DMS 273 (cell line): ENCODE results near the gene SPTY2D1.
"Not testable (repeated sequence)": the region's sequence is repeated elsewhere in the genome, so short reads cannot be mapped to it uniquely, and the experiment has no call there.

Source experiments
- DNase-seq: peaks from one replicate; lab custom pipeline; 2025; ENCODE audit not compliant: unreplicated experiment; lab: John Stamatoyannopoulos, UW

The SPTY2D1 gene, protein sequence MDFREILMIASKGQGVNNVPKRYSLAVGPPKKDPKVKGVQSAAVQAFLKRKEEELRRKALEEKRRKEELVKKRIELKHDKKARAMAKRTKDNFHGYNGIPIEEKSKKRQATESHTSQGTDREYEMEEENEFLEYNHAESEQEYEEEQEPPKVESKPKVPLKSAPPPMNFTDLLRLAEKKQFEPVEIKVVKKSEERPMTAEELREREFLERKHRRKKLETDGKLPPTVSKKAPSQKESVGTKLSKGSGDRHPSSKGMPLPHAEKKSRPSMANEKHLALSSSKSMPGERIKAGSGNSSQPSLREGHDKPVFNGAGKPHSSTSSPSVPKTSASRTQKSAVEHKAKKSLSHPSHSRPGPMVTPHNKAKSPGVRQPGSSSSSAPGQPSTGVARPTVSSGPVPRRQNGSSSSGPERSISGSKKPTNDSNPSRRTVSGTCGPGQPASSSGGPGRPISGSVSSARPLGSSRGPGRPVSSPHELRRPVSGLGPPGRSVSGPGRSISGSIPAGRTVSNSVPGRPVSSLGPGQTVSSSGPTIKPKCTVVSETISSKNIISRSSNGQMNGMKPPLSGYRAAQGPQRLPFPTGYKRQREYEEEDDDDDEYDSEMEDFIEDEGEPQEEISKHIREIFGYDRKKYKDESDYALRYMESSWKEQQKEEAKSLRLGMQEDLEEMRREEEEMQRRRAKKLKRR

DNA sequence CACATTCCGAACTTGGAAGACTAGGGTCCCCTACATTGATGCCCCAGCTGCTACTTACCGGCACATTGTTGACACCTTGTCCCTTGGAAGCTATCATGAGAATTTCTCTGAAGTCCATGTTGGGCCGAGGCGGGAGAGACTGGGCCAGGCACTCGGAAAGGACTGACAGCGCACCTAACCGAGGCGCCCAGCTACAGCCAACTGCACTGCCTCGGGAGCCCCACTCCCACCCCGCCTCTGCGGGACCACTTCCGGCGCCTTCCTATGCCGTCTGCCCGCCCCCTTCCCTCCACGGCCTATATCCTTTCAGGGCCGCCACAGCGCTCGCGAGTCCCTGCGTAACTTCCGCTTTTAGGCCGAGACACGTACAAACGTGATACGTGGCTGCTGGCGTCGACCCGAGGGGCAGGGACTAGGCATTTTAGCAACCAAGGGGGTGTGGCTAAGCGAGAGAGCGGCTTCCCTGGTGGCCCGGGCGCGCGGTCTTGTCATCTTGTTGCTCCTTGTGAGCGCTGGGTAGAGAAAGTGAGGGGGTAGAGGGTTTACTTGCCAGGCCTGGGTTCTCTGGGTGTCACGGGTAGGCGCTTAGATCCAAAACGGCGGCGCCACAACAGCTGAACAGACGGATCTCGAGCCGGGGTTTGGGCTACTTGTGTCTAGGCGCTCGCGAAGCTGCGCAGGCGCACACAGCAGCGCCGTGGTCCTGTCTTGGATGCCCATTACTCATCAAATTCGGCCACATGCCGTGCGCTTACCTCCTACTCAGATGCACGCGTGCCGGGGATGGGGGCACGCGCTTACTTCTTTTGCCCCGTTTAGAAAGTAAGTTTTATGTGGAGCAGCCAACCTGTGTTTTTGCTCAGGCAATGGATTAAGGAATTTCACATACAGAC is at the start of gene SPTY2D1:
TSS of gene SPTY2D1 (minus strand) at position 203 of the 893 bp plus-strand sequence. CDS start at position 118, 85 bp downstream.
- DNase-seq: peak; percentile 98

DNA sequence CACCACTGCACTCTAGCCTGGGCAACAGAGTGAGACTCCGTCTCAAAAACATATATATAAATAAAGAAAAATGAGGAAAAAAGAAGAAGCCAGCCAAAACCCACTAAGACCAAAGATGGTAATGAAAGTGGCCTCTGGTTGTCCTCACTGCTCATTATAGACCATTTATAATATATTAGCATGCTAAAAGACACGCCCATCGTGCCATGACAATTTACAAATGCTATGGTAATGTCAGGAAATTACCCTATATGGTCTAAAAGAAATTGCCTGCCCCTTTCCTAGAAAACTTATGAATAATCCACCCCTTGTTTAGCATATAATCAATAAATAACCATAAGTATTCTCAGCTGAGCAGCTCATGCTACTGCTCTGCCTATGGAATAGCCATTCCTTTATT is 48.3 kb upstream of the SPTY2D1 start:
- DNase-seq: no peak

DNA sequence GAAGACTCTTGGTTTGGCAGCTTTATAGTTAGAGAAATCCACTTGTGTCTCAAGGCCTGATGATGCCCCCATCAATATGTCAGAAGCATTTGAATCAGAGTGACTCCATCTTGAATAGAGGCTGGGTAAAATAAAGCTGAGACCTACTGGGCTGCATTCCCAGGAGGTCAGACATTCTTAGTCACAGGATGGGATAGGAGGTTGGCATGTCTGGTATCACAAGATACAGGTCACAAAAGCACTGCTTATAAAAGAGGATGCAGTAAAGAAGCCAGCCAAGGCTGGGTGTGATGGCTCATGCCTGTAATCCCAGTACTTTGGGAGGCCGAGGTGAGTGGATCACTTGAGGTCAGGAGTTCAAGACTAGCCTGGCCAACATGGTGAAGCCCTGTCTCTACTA is 47.8 kb upstream of the SPTY2D1 start:
- DNase-seq: not testable (repeated sequence)

DNA sequence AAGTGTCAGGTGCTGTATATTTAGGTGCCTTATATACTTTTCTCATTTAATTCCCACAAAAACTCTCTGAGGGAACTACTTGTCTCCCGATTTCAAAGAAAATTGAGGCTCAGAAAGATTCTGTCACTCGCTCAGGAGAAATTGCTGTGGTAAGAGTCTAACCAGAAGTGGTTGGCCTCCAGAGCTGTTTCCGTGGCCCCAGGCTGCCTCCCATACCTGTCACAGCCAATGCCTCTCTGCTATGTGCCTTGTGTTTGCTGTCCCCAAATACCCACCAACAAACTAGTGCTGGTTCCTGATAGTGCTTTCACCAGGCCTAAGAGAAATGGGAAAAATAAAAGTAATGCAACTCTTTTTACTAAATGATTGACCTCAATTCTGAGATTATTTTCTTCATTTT is 43.4 kb upstream of the SPTY2D1 start:
- DNase-seq: no peak

DNA sequence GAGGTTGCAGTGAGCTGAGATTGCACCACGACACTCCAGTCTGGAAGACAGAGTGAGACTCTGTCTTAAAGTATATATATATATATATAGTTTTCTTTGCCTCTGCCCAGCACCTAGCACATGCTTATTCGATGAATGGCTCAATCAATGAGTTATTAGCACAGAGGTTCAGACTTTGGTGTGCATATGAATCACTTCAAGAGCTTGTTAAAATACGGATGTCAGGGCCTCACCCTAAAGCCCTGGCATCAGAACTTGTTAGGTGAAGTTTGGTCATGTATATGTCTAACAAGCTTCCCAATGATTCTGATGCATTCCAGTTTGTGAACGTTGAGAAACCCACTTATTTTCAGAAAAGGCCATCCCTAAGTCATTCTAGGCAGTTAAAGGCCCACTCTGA is 42.7 kb upstream of the SPTY2D1 start:
- DNase-seq: no peak

DNA sequence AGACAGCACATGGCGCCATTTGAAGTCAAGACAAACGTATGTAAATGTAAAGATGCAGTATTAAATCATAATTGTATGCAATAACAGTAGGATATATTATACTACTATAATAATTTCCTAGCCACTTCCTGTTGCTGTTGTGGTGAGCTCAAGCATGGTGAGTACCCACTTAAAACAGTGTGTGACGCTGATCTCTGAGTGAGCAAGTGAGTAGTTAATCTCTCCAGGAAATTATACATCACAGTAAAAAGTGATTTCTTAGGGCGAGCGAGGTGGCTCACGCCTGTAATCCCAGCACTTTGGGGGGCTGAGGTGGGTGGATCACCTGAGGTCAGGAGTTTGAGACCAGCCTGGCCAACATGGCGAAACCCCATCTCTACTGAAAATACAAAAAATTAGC is 38.1 kb upstream of the SPTY2D1 start:
- DNase-seq: not testable (repeated sequence)

DNA sequence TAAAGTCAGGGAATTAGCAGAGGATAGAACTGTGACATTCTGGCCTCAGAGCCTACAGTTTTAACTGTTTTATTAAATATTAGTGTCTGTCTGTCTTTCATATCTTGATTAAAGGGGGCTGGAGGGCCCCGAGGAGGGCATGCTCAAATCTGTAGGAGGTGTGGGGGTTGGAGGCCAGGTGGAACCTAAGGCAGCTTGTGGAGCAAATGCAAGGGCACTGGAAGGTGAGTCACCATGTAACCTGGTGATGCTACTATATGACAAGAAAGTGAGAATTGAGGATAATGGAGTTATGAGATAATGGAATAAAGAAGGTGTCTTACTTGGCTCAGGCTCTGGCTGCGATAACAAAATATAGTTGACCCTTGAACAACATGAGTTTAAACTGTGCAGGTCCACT is 37.1 kb upstream of the SPTY2D1 start:
- DNase-seq: no peak

DNA sequence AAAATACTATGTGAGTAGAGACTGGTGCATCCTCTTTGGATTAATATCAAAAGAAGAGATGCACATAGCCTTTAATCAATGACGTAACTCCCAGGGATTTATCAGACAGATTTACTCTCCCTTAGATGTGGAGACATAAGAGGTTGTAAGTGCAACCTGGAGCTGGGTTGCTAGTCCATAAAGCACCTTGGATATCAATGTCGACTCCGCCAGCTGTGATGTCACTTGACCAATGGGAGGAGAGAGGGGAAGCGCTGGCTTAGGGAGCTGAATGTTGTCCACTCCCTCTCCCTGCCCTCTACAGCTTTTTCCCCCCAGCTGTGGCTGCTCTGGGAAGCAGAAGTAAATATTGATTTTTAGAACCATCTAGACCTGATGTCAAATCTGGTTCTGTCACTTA is 35.6 kb upstream of the SPTY2D1 start:
- DNase-seq: no peak

DNA sequence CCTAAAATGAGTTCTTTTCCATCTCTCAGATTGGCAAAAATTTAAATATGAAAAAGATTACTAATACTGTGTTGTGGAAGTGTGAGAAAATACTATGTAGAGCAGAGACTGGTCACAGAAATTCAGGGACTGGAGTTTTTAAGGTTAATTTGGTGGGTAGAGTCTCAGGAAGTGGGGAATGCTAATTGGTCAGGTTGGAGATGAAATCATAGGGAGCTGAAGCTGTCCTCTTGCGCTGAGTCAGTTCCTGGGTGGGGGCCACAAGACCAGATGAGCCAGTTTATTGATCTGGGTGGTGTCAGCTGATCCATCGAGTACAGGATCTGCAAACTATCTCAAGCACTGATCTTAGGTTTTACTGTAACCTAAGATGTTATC is 35.1 kb upstream of the SPTY2D1 start:
- no peak for DNase-seq

DNA sequence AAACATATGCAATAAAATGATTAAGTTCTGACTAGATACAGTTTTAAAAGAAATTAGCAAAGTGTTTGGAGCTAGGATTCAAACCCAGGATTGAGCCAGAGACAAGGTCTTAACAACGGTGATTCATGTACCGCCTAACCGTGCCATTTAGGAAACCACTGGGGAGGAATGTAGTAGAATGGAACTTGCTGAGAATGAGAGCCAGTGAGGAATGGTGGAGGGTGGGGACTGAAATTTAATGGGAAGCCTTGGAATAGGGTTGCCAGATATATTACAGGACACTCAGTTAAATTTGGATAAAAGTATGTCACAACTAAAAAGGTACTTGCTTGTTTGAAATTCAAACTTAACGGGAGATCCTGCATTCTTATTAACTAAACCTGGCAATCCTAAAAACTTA is 34.0 kb upstream of the SPTY2D1 start:
- DNase-seq: no peak

DNA sequence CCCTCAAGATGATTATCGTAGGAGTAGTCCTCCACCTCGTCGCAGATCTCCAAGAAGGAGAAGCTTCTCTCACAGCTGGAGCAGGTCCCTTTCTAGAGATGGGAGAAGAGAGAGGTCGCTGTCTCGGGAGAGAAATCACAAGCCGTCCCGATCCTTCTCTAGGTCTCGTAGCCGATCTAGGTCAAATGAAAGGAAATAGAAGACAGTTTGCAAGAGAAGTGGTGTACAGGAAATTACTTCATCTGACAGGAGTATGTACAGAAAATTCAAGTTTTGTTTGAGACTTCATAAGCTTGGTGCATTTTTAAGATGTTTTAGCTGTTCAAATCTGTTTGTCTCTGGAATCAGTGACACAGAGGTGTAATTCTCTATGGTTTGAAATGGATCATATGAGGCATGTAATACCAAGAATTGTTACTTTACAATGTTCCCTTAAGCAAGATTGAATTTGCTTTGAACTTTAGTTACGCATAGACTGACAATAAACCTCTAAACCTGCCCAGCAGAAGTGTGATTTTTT is 31.3 kb upstream of the SPTY2D1 start:
- DNase-seq: not testable (repeated sequence)

DNA sequence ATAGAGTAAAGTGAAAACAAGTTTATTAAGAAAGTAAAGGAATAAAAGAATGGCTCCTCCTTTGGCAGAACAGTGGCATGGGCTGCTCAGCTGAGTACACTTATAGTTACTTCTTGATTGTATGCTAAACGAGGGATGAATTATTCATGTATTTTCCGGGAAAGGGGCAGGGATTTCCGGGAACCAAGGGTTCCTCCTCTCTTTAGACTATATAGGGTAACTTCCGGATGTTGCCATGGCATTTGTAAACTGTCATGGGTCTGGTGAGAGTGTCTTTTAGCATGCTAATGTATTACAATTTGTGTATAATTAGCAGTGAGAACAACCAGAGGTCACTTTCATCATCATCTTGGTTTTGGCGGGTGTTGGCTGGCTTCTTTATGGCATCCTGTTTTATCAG is 23.5 kb upstream of the SPTY2D1 start:
- no peak for DNase-seq

DNA sequence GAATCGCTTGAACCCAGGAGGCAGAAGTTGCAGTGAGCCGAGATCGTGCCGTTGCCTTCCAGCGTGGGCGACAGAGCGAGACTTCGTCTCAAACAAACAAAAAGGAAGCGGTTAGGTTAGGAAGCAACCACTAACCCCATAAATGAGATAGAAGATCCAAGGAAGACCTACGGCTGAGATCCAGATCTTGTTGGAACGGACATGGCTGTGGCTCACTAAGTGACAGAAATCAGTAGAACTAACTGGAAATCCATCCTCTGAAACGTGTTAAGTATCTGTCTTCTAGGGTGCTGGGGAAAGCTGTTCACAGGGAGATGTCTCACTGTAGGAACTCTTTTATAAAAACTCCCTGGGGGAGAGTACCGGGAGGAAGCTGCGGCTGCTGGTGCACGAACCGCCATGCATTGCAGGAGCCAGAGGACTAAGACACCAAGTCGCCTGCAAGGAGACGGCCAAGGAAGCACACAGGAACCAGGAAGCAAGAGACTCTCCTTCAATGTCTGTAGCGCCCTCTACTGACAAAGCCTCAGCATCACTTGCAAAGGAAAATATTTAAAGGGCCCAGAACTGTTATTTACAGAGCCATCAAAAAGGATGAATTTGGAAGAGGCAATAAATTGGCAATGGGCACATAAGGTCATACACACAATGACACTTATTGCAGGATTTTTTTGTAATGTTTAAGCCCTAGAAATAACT is 16.9 kb upstream of the SPTY2D1 start:
- peak; percentile 50 for DNase-seq

DNA sequence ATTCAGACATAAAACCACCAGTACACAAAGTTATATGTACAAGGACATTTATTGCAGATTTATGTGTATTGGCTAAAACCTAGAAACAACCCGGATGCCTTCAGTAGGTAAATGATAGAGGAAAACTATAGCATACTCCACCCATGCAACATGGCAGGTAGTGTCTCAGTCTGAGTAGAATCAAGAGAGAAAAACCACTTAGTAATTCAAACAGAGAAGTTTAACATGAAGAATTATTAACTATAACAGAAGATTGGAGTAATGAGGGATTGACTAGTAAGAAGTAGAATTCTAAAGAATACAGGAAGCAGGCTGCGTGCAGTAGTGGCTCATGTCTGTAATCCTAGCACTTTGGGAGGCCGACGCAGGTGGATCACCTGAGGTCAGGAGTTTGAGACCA is 16.2 kb upstream of the SPTY2D1 start:
- no peak for DNase-seq

DNA sequence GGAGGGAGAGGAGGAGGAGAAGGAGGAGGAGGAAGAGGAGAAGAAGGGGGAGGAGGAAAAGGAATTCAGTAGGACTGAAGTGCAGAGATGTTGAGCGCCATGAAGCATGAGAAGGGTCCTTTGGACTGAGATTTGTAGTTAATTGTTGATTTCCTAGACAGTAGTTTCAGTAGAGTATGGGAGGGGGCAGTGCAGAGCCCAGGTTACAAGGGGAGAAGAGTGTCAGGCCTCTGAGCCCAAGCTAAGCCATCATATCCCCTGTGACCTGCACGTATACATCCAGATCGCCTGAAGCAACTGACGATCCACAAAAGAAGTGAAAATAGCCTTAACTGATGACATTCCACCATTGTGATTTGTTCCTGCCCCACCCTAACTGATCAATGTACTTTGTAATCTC is 8.9 kb upstream of the SPTY2D1 start:
- DNase-seq: not testable (repeated sequence)

DNA sequence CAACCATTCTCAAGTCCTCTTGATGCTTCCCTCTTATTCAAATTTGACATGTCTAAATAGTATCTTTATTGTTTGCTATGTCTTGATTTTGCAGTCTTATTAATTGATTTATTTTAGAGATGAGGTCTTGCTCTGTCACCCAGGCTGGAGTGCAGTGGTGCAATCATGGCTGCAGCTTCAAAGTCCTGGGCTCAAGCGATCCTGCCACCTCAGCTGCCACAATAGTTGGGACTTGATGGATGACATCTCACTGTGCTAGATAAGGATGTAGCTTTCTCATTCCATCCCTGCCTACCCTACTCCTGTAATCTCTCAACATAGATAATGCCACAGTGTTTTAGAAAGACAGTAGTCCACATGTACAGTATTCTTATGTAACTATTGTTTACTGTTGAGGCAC is 7.5 kb upstream of the SPTY2D1 start:
- DNase-seq: no peak

DNA sequence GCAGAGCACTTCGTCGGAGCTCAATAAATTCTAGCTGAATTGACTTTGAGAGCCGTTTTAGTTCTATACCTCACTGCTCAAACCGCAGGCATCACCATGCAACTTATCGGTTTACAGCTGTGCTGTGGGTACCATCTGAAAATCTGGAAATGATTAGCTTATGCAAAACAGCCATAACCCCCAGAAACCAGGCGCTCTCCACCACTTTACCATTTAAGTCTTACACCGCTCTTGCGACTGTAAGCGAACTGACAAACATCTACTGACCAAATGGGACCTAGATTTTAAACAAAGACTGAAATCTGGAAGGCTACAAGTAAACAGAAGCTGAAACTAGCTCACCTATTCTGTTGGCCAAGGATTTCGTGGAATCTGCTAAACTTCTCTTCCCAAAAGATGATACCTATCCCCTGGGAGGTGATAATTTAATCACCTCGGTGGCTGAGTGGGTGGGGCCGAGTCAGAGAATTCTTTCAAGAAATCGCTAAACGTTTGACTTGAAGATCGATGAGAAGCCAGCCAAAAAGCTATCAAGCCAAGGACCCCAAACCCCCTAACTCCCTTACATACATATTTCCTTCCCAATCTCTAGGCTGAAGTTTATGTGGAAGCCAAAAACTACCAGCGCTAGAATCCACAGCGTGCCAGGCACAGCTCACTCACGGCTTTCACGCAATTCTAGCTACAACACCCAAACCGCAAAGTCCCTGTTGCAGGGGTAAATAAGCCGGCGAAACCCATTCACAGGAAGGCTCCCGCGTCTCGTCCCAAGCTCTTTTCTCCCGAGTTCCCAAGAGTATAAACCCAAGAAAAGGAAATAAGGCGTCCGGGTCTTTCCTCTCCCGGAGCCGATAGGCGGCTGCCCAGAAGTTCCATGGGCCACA is 644 bp downstream of the SPTY2D1 start:
- peak; percentile 53 for DNase-seq

DNA sequence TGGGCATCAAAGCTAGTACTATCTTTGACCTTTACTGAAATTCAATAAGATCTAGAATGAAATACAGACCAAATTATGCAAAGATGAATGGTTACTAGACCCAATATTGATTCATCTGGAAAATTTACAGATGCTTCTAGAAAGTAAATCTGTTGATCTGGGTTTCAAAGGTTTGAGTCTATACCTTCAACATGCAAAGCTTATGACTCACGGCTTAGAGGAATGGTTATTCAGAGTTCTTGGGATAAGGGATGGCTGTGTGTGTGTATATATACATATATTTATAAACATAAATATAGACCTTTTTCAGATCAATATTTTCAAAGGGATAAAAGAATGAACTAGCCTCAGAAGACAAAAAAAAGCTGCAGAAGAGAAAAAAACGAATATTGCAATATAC is 1.3 kb downstream of the SPTY2D1 start:
- DNase-seq: no peak

DNA sequence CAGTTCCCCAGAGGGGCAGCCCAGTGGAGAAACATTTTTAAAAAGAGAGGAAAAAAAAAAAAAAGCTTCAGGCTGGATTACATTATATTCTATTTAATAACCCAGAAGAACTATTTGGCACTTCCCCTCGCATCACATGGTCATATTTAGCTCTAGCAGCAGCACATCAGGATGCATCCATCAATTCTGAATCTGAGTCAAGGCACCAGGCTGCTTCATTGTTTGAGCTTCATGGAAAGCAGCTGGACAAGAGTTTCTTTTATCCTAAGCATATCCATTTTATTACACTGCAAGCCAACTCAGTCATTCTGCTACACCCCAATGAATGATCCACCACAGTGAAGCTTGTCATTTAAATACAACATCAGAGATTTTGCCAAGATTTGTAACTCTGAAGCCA is 10.0 kb downstream of the SPTY2D1 start:
- DNase-seq: no peak

DNA sequence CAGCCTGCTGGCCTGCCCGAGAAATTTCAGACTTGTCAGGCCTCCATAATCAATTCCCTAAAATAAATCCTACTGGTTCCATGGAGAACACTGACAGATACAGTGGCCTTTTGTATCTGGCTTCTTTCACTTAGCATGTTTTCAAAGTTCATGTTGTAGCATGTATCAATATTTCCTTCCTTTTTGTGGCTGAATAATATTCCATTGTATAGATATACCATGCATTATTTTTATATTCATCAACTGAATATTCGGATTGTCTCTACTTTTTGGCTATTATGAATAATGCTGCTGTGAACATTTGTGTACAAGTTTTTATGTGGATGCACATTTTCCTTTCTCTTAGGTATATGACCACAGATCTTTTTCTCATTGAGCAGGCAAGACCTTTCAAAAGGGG is 10.4 kb downstream of the SPTY2D1 start:
- no peak for DNase-seq
